ENCODE data around the gene CD248. TPM values are rescaled to one million over a fixed set of nuclear protein-coding genes. Genes with fewer than 3 reads are reported as not detected.

Gene CD248
- total RNA-seq, 1 donor from 2014 or later = 15.7 TPM

- intact Hi-C loops (cut with DNase I) = no loop called here
- peak; percentile 90 for ATAC-seq (ENCODE audit: poor library complexity)
- DNase-seq = peak; percentile 100
Observed at GRCh38 chr11:66344550-66345315, 27.9 kb upstream of the CD248 start, which contains the start of gene BRMS1. Gene BRMS1 (minus strand): TSS chr11:66345104. CDS start chr11:66342234, 2,870 bp downstream.

GRCh38 chr11:66343176-66343575, 26.3 kb upstream of the CD248 start:
- peak; percentile 8 for DNase-seq

DNA sequence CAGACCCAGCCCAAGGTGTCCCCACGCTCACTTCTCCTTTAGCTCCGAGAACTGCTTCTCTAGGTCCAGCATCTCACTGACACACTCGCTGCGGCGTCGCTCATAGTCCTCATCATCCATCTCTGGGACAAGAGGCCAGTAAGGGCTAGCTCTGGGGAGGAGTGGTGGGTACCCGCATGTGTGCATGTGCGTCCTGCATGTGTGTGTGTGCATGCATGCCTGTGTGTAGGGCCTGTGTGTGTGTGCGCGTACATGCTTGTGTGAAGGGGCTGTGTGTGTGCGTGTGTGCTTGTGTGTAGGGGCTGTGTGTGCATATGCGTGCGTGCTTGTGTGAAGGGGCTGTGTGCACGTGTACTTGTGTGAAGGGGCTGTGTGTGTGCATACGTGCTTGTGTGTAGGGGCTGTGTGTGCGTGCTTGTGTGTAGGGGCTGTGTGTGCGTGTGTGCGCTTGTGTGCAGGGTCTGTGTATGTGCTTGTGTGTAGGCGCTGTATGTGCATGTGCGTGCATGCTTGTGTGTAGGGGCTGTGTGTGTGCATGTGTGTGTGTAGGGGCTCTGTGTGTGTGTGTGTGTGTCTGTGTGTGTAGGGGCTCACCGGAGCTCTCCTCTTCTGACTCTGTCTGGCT, 24.8 kb upstream of the CD248 start:
- ATAC-seq (ENCODE audit: poor library complexity) = no peak
- peak; percentile 35 for DNase-seq
- intact Hi-C loops (cut with DNase I) = no loop called here

More at GRCh38 chr11:66343176-66343575, 26.3 kb upstream of the CD248 start:
- intact Hi-C loops (cut with DNase I) = no loop called here
- no peak for ATAC-seq (ENCODE audit: poor library complexity)

DNA sequence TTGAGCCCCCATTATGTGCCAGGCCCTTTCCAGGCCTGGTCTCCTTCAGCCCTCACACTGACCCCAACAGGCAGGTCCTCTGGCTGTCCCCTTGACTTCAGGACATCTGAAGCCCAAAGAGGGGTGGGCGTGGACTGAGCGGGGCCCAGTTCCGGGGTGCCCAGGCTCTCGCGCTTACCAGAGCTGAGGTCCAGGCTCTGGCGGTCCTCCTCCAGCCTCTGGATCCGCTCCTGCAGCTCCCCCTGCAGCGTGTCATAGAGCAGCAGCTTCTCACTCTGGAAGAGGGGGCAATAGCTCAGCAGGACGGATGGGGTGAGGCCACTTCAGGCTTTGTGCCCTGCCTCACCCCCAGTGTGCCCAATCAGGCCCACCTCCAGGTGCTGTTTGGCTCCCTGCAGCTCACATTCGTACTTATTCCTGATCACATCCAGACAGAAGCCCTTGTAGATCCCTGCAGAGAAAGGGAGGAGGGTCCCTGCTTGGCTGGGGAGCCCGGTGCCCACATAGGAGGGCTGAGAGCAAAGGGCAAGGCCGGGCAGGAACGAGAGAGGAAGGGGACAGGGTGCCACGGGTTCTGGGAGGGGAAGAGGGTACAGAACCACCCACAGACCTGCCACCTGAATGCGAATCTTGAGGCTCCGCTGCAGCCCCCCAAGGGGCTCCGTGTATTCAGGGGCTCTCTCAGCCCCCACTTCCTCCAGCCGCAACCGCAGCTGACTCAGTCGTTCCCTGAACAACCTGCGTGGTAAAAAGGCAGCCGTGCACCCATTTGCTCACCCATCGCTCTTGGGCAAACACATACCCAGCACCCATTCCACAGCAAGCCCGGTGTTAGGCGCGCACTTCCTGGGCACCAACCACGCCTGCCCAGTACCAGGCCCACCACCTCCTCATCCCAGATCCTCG, 24.0 kb upstream of the CD248 start:
- intact Hi-C loops (cut with DNase I) = no loop called here

GRCh38 chr11:66339686-66340483, 23.0 kb upstream of the CD248 start:
- intact Hi-C loops (cut with DNase I) = no loop called here
- ATAC-seq (ENCODE audit: poor library complexity) (no peak), DNase-seq (peak; percentile 29)

More for the DNA sequence above, 24.0 kb upstream of the CD248 start:
- ATAC-seq (ENCODE audit: poor library complexity) (no peak), DNase-seq (peak; percentile 17)

DNA sequence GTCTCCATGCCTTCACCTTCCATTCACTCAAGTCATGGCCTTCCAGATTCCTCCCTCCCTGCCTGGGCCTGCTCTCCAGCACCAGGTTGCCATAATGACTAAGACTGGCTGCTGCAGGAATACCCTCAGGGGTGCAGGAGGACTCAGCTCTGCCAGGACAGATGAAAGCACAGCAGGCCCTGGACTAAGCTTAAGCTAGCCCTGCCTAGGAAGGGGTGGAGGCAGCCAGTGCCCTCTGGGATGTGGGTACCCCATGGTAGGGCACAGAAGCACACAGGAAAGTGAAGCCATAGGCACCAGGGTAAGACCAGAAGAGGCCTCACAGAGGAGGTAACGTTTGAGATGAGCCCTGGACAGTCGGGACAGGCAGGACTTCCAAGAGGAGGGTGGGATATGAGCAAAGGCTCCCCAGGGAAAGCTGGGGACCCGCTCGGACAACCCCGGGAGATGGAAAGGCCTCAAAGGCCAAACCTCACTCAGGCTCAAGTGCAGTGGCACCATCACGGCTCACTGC, 22.4 kb upstream of the CD248 start:
- ATAC-seq (ENCODE audit: poor library complexity) = no peak
- DNase-seq = peak; percentile 11
- intact Hi-C loops (cut with DNase I) = no loop called here

DNA sequence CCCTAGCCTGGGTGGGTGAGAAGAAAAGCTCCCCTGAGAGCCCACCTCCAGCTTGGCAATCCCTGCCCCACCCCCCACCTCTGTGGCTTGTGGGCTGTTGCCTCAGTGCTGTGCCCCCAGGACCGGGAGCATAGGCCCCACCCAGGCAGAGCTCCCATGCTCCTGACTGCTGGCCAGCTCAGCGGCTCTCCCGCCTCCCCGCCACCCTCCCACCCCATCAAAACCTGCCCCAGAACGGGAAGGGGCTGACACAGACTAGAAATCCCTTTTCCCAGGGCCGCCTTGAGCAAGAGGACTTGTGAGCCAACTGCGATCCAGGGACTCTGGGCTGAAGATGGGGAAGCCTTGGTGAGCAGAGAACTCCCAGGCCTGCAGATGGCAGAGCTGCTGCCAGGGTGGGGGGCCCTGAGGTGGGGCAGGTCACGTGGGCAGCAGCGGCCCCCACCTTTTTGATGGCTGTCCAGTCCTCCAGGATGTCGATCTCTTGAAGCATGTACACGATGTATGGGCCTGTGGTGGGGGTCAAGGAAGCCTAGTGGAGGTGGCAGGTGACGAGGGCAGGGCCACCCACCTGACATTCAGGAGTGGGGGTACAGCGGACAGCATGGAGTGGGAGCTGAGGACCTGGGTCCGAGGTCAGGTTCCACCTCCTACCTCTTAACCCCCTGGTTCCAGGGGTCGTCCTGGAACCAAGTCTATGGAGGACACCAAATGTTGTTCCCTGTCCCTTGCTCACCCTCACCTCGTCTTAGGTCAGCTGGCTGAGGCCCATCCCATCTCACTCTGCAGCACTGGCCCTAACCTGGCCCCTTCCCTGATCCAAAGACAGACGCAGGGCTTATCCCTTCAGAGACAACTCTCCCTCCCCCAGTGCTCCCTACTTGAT, 21.7 kb upstream of the CD248 start:
- no peak for ATAC-seq (ENCODE audit: poor library complexity)
- peak; percentile 22 for DNase-seq
- intact Hi-C loops (cut with DNase I) = no loop called here

DNA sequence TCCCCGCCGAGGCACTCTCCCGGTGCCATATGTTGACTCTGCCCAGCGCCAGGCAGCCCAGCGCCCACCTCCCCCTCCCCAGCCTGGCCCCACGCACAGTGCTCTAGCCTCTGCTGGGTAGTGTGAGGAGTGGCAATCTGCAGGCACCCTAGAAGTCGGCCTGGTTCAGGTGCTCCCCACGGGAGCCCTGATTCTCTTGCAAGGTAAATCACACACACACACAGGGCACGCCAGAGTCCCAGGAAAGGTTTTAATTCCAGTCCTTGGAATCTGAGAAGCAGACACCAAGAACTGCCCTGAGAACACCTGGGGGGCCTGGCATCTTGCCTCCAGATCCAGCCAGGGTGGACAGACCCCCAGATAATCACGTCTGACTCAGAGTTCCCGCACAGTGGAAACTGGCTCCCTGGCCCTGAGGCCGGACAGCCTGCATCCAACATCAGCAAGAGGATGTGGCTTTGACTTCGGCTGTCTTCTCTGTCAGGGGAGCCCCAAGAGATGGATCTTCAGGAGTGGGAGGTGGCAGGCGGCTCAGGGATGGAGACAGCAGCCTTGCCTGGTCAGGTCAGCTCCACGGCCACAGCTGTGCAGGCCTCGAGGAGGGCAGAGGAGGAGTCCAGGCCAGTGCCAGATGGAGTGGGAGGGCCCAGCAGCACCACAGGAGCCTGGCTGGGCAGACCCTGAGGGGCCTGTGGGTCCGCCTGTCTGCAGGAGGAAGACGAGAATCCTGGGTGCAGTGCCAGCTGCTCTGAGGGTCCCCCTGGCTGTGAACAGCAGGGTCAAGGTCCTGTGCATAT, 20.5 kb upstream of the CD248 start:
- ATAC-seq (ENCODE audit: poor library complexity) = no peak
- DNase-seq = peak; percentile 41
- intact Hi-C loops (cut with DNase I) = no loop called here

DNA sequence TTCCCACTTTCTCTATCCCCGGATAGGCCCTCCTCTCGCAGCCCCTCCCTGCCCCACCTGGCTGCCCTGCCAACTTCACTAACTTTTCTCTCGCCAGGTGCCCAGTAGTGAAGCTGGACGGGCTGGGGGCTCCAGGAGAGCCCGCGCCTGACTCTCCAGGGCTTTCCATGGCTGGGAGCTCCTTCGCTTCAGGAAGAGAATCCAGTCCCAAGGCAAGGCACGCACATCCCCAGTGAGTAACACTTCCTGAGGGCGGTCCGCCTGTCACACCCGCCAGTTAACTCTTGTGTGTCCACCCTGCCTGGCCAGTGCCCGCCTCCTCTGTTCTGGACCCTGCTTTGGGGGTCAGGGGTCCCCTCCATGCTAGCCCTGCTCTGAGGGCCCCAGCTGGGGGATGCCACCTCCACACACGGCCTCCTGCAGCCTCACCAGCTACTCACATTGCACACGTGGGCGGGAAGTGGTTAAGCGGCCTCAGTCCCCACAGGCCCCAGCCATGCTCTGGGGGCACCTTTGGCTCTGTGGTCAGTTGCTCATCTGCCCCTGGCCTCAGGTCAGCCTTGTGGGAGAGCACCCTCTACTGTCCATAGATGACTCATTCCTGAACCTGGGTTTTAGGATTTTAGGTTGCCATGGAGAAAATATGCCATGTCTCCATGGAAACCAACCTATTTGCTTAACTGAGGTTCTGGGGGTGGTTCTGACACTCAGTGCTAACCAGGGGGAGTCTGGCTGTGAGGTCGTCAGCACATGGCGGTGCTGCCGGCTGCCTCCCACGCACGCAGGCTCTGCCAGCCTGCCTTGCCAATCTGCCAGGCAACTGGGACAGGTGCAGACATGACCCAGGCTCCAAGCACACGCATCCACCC, 19.6 kb upstream of the CD248 start, which contains the start of gene RIN1:
Gene RIN1 (minus strand): TSS at position 201 of the 869 bp plus-strand sequence. CDS start 32 bp downstream, at position 169.
- DNase-seq (peak; percentile 69), ATAC-seq (ENCODE audit: poor library complexity) (peak; percentile 65)
- intact Hi-C loops (cut with DNase I) = no loop called here

DNA sequence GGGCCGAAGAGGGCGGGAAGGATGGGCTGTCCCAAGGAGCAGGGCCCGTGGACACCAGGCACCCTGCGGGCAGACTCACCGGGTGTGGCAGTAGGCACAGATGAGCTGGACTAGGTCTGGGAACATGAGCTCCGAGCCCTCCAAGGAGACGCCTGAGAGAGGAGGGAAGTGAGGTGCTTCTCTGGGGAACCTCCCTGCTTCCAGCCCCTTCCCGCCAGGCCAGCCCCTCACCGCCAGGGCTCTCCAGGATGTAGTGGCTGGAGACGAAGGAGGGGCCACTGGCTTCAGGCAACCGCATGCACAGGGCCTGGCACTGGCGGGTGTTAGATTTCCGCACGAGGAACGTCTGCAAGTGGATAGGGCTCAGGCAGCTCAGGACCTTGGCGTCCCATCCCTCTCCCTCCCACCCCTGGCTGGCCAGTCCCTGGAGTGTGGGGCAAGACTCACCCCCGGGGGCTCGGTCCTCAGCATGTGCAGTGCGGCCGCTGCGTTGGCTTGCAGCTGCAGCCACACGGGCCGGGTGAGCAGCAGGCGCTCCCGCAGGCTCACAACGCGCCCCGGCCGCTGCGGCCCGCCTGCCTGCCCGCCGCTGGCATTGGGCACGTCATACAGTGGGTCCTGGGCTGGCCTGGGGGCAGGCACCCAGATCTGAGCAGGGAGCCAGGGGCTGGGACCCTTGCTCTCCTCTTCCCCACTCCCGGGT, 18.8 kb upstream of the CD248 start:
- DNase-seq = no peak
- peak; percentile 34 for ATAC-seq (ENCODE audit: poor library complexity)
- intact Hi-C loops (cut with DNase I) = no loop called here

DNA sequence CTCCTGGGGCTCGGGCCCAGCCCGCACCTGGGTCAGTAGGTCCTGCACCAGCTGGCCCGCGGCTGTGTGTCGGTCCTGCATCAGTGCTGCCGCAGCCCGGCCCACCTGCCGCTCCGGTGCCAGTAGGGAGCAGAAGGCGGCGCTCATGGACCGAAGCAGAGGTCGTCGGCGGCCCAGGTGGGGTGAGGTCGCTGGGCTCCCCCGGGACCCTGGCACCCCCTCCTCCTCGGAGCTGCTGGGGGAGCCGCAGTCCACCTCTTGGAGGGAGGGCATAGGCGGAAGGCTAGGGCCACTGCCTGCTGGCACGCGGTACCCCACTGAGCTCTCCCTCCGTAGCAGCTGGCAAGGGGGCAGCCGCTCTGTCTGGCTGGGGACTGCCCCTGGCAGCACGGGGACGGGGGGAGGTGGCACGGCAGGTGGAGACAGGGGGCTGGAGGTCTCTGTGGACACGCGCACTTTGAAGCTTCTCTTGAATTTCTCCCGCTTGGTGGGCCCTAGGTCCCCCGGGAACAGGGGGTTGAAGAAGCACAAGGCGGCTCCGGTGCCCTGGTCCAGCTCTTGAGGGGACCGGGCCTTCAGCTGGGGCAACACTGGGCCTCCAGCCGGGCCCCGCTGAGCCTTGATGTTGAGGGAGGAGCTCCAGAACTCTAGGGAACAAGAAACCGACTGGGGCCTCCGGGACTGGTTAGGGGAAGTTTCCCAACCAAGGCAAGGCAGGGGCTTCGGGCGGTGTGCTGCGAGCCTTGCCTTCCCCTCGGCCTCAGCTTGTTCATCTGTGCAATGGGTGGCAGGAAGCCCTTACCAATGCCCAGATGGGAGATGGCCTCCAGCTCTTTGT, 18.0 kb upstream of the CD248 start:
- intact Hi-C loops (cut with DNase I) = no loop called here
- no peak for DNase-seq
- ATAC-seq (ENCODE audit: poor library complexity) = no peak

- peak; percentile 33 for DNase-seq
- intact Hi-C loops (cut with DNase I) = no loop called here
- no peak for ATAC-seq (ENCODE audit: poor library complexity)
Observed at GRCh38 chr11:66333896-66334604, 17.2 kb upstream of the CD248 start.

GRCh38 chr11:66333220-66333877, 16.5 kb upstream of the CD248 start:
- ATAC-seq (ENCODE audit: poor library complexity) (no peak), DNase-seq (peak; percentile 15)
- intact Hi-C loops (cut with DNase I) = no loop called here

Measured in Right ventricle myocardium superior (tissue), 1 donor.